Measurements from ENCODE around the gene SLCO3A1.

SLCO3A1 gene

GRCh38 chr15:92020804-92021203 lies 167.3 kb downstream of the SLCO3A1 start:
- H3K4me3 ChIP-seq (ENCODE audit: low read length), result no peak overlapping the region
- TF ChIP-seq ZNF274 (IDR thresholded peaks at IDR 0.05; ENCODE audit: low read depth, low read length), result no peak

GRCh38 chr15:92021792-92022191 lies 168.3 kb downstream of the SLCO3A1 start:
- TF ChIP-seq ZNF274 (IDR thresholded peaks at IDR 0.05; ENCODE audit: low read depth, low read length), result no peak
- no peak overlapping the region for H3K4me3 ChIP-seq (ENCODE audit: low read length)

GRCh38 chr15:92023965-92024364 lies 170.5 kb downstream of the SLCO3A1 start:
- TF ChIP-seq ZNF274 (IDR thresholded peaks at IDR 0.05; ENCODE audit: low read depth, low read length), result no peak
- H3K4me3 ChIP-seq (ENCODE audit: low read length), result no peak overlapping the region

GRCh38 chr15:92025706-92026270 lies 172.3 kb downstream of the SLCO3A1 start:
- no peak overlapping the region for H3K4me3 ChIP-seq (ENCODE audit: low read length)
- no peak for TF ChIP-seq ZNF274 (IDR thresholded peaks at IDR 0.05; ENCODE audit: low read depth, low read length)

- no peak for TF ChIP-seq ZNF274 (IDR thresholded peaks at IDR 0.05; ENCODE audit: low read depth, low read length)
- no peak overlapping the region for H3K4me3 ChIP-seq (ENCODE audit: low read length)
These were observed 174.8 kb downstream of the SLCO3A1 start for GRCh38 chr15:92028389-92028724.

GRCh38 chr15:92029767-92030166 lies 176.3 kb downstream of the SLCO3A1 start:
- no peak overlapping the region for H3K4me3 ChIP-seq (ENCODE audit: low read length)
- no peak for TF ChIP-seq ZNF274 (IDR thresholded peaks at IDR 0.05; ENCODE audit: low read depth, low read length)

GRCh38 chr15:92033314-92033713 lies 179.8 kb downstream of the SLCO3A1 start:
- TF ChIP-seq ZNF274 (IDR thresholded peaks at IDR 0.05; ENCODE audit: low read depth, low read length), result no peak
- no peak overlapping the region for H3K4me3 ChIP-seq (ENCODE audit: low read length)

- no peak overlapping the region for H3K4me3 ChIP-seq (ENCODE audit: low read length)
- no peak for TF ChIP-seq ZNF274 (IDR thresholded peaks at IDR 0.05; ENCODE audit: low read depth, low read length)
These were observed 180.2 kb downstream of the SLCO3A1 start for GRCh38 chr15:92033723-92034122.

GRCh38 chr15:92034227-92034626 lies 180.7 kb downstream of the SLCO3A1 start:
- H3K4me3 ChIP-seq (ENCODE audit: low read length), result no peak overlapping the region
- no peak for TF ChIP-seq ZNF274 (IDR thresholded peaks at IDR 0.05; ENCODE audit: low read depth, low read length)

GRCh38 chr15:92035551-92035950 lies 182.0 kb downstream of the SLCO3A1 start:
- H3K4me3 ChIP-seq (ENCODE audit: low read length), result no peak overlapping the region
- no peak for TF ChIP-seq ZNF274 (IDR thresholded peaks at IDR 0.05; ENCODE audit: low read depth, low read length)

GRCh38 chr15:92035961-92036360 lies 182.5 kb downstream of the SLCO3A1 start:
- no peak overlapping the region for H3K4me3 ChIP-seq (ENCODE audit: low read length)
- TF ChIP-seq ZNF274 (IDR thresholded peaks at IDR 0.05; ENCODE audit: low read depth, low read length), result no peak

- no peak for TF ChIP-seq ZNF274 (IDR thresholded peaks at IDR 0.05; ENCODE audit: low read depth, low read length)
- H3K4me3 ChIP-seq (ENCODE audit: low read length), result no peak overlapping the region
These were observed 184.0 kb downstream of the SLCO3A1 start for GRCh38 chr15:92037491-92037890.

- TF ChIP-seq ZNF274 (IDR thresholded peaks at IDR 0.05; ENCODE audit: low read depth, low read length), result no peak
- no peak overlapping the region for H3K4me3 ChIP-seq (ENCODE audit: low read length)
These were observed 186.8 kb downstream of the SLCO3A1 start for GRCh38 chr15:92040350-92040749.

- TF ChIP-seq ZNF274 (IDR thresholded peaks at IDR 0.05; ENCODE audit: low read depth, low read length), result no peak
- H3K4me3 ChIP-seq (ENCODE audit: low read length), result no peak overlapping the region
These were observed 187.9 kb downstream of the SLCO3A1 start for GRCh38 chr15:92041371-92041770.

- TF ChIP-seq ZNF274 (IDR thresholded peaks at IDR 0.05; ENCODE audit: low read depth, low read length), result no peak
- H3K4me3 ChIP-seq (ENCODE audit: low read length), result no peak overlapping the region
These were observed 189.8 kb downstream of the SLCO3A1 start for GRCh38 chr15:92043283-92043682.

- H3K4me3 ChIP-seq (ENCODE audit: low read length), result no peak overlapping the region
- no peak for TF ChIP-seq ZNF274 (IDR thresholded peaks at IDR 0.05; ENCODE audit: low read depth, low read length)
These were observed 190.8 kb downstream of the SLCO3A1 start for GRCh38 chr15:92044203-92044909.

Measured in GM08714 (cell line).